GM19328 (cell line): ENCODE results near the gene MRTFA.
"Not testable (repeated sequence)": the region's sequence is repeated elsewhere in the genome, so short reads cannot be mapped to it uniquely, and the experiment has no call there.

Experiments
- ATAC-seq: cut with Tn5 transposase; IDR thresholded peaks from one replicate; pipeline ENCODE4 v1.9.1; 2021; ENCODE audit warnings: mild to moderate bottlenecking, moderate library complexity; ENCODE audit not compliant: unreplicated experiment

Gene MRTFA

GRCh38 chr22:40403141-40403540, 233.4 kb downstream of the MRTFA start:
- ATAC-seq: no peak

DNA sequence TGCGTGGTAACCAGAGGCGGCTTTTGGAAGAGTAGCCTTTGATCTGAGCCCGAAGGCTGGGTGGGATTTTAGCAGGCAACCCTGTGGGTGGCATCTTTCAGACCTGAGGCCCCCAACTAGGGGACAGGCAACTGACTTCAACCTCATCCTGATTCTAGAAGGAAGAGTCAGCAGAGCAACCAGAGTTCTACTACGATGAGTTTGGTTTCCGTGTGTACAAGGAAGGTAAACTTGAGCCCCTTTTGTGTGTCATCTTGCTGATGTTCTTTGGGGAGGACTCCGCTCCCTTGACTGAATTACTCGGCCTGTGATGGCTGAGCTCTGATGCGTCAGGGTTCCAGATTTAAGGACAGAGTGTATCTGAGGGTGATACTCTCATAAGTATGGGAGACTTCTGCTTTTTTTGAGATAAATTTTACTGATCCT, 234.5 kb downstream of the MRTFA start:
- no peak for ATAC-seq

DNA sequence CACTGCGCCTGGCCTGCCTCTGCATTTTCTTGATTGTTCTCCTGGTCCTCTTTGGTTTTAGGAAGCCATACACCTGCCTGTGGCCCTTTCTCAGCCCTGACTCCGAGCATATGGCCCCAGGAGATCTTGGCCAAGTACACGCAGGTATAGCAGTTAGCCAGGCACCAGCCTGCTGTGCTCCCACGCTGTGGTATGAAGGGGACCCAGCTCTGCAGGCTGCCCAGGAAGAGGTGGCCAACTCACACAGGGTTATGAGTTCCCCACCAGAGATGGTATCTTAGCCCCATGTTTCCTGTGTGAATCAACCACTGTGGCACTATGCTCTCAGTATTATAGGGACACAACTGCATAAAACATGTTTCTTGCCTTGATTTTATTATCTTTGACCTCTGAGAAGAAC, 235.0 kb downstream of the MRTFA start:
- no peak for ATAC-seq

DNA sequence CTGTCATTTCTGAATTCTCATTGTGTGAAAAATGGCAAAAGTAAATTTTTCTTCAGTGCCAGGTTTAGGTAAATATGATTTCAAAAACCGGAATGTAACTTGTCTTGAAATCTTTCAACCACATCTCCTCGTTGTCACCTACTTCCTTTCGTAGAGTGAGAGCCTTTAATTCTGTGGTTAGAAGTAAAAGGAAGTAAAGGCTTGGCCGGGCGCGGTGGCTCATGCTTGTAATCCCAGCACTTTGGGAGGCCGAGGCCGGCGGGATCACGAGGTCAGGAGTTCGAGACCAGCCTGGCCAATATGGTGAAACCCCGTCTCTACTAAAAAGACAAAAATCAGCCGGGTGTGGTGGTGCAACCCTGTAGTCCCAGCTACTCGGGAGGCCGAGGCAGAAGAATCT, 236.4 kb downstream of the MRTFA start:
- no peak for ATAC-seq

- no peak for ATAC-seq
Observed at GRCh38 chr22:40399621-40400020, 236.9 kb downstream of the MRTFA start.

GRCh38 chr22:40397396-40397795, 239.1 kb downstream of the MRTFA start:
- no peak for ATAC-seq

GRCh38 chr22:40396882-40397281, 239.6 kb downstream of the MRTFA start:
- ATAC-seq: no peak

GRCh38 chr22:40395607-40396006, 240.9 kb downstream of the MRTFA start:
- ATAC-seq: no peak

GRCh38 chr22:40394607-40395006, 241.9 kb downstream of the MRTFA start:
- ATAC-seq: no peak

GRCh38 chr22:40392618-40393017, 243.9 kb downstream of the MRTFA start:
- ATAC-seq: no peak

- no peak for ATAC-seq
Observed at GRCh38 chr22:40391417-40391816, 245.1 kb downstream of the MRTFA start.

DNA sequence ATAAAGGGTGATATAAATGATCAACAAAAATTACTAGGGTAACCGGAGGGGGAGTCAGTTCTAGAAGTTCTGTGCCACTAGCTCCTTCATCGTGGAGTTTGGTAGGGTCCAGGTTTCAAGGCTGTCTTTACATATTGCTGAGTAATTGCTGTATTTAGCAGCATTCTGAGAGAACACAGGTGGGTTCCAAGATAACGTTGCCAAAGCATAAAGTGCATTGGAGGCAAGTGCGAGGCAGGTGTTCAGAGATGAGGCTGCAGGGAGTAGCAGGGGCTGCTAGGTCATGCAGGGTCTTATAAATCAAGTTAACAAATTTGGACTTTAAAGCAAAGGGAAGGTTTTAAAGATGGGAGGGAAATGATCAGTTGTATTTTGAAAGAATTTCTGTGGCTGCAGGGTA, 248.3 kb downstream of the MRTFA start:
- no peak for ATAC-seq

- no peak for ATAC-seq
Observed at GRCh38 chr22:40387746-40388145, 248.8 kb downstream of the MRTFA start.

DNA sequence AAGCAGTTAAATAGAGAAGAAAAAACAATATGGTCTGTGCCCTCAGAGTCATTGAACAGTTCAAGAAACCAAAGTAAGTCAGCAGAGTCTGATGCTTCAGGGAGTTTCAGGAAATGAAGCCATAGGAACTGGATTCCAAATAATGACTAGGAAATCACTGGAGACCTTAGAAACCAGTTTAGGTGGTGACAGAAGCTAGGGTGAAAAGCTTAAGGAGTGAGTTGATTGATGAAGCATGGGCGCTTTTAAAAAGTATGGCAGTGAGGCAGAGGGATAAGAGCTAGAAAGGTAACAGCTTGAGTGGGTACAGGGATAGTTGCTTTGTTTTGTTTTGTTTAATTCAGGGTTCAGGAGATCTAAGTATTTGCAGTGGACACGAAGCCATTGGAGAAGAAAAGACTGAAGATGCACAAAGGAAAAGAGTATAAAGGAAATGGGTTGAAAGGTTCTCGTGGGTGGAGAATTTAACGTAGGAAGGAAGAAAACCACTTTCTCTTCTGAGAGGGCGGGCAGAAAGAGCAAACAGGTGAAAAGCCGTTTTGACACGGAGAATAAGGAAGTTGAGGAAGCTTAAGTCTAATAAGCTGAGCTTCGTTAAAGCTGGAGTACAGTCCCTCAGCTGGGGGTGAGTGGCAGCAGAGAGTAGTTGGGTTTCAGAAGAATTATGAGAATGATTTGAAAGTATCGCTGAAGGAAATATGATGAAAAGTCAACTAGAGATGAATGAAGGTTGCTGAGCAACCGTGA, 251.3 kb downstream of the MRTFA start:
- ATAC-seq: no peak

DNA sequence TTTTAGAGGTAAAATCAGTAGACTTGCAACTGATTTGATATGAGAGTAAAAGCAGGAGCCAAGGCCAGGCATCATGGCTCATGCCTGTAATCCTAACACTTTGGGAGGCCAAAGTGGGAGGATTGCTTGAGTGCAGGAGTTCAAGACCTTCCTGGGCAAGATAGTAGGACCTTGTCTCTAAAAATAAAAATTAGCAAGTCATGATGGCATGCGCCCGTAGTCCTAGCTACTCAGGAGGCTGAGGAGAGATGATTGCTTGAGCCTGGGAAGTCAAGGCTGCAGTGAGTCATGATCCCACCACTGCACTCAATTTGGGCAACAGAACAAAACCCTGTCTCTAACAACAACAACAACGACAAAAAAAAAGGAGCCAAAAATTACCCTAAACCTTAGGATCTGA, 252.6 kb downstream of the MRTFA start:
- no peak for ATAC-seq

- no peak for ATAC-seq
Observed at GRCh38 chr22:40381461-40381860, 255.1 kb downstream of the MRTFA start.

- ATAC-seq: not testable (repeated sequence)
Observed at GRCh38 chr22:40378448-40378847, 258.1 kb downstream of the MRTFA start.

- ATAC-seq: no peak
Observed at GRCh38 chr22:40377931-40378330, 258.6 kb downstream of the MRTFA start.

DNA sequence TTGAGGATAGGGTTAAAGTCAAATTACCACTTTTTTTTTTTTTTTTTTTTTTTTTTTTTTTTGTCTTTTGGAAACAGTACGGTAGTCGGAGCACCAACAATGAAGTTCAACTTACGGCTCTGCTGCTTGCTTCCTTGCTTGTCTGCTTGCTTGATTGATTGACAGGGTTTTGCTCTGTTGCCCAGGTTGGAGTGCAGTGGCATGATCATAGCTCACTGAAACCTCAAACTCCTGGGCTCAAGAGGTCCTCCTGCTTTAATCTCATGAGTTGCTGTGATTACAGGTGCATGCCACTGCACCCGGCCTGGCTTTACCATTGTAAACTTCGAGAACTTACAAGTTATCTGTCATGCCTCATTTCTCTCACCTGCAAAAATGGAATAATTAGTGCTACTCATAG, 260.4 kb downstream of the MRTFA start:
- no peak for ATAC-seq

DNA sequence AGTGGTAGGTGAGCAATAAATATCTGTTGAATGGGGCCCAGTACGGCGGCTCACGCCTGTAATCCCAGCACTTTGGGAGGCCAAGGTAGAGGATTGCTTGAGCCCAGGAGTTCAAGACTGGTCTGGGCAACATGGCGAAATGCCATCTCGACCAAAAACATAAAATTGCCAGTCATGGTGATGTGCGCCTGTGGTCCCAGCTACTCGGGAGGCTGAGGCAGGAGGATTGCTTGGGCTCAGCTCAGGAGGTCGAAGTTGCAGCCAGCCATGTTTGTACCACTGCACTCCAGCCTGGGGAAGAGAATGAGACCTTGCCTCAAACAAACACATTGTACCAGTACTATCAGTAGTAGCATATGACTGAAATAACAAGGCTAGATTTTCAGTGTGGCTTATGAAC, 262.0 kb downstream of the MRTFA start:
- no peak for ATAC-seq

GRCh38 chr22:40368836-40369235, 267.7 kb downstream of the MRTFA start:
- ATAC-seq: no peak

DNA sequence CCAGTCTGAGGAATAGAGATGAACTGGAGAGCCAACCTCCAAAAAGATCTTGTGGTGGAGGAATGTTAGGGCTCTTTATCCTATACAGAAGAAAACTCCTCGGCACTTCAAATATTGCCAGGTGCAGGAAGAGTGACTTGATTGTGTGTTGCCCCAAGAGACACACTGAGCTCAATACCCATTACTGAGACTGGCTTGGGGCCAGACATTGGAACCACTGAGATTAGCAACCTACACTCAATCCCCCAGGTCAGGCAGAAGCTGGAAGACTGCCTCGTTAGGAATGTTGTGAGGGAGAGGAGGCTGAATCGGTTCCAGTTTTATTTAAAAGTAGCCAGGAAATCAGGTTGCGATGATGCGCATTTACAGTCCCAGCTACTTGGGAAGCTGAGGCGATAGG, 268.5 kb downstream of the MRTFA start:
- ATAC-seq: no peak

- ATAC-seq: no peak
Observed at GRCh38 chr22:40367342-40367741, 269.2 kb downstream of the MRTFA start.
